GM18498 (cell line): ENCODE data around the gene AP2S1.
"Not testable (repeated sequence)": the region's sequence is repeated elsewhere in the genome, so short reads cannot be mapped to it uniquely, and the experiment has no call there.

ENCODE experiments used
- ATAC-seq: cut with Tn5 transposase; IDR thresholded peaks from one replicate; pipeline ENCODE4 v1.9.1; 2021; ENCODE audit warnings: mild to moderate bottlenecking, moderate library complexity; ENCODE audit not compliant: unreplicated experiment

The AP2S1 gene

GRCh38 chr19:46844067-46844489 is 6.6 kb downstream of the AP2S1 start:
- ATAC-seq: no peak

DNA sequence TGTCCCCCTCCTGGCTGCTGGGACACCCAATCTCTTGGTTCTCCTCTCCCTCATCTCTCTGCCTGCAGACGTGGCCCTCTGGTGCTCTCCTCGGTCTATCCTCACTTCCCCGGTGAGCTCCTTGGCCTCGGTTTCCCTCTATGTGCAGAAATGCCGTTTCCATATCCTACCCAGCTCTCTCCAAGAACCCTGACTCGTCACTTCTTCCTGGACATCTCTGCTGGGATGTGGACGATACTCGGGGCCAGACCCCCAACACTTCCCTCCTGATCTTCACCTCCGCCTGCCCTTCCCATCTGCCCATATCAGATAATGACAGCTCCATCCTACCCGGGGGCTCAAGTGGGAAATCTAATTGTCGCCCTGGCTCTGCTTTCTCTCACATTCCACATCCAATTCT is 7.9 kb downstream of the AP2S1 start:
- ATAC-seq: no peak

- no peak for ATAC-seq
Measured at GRCh38 chr19:46841458-46842083, 9.1 kb downstream of the AP2S1 start.

DNA sequence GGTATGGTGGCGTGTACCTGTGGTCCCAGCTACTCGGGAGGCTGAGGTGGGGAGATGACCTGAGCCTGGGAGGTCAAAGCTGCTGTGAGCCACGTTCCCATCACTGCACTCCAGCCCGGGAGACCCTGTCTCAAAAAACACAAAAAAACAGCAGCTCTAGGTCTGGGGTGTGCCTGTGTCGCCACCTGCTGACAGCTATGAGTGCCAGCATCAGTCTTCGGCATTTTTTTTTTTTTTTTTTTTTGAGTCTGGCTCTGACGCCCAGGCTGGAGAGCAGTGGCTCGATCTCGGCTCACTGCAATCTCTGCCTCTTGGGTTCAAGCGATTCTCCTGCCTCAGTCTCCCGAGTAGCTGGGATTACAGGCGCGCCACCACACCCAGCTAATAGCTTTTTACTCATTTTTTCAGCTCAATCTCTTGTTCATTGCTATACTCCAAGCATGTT is 10.1 kb downstream of the AP2S1 start:
- ATAC-seq: no peak

DNA sequence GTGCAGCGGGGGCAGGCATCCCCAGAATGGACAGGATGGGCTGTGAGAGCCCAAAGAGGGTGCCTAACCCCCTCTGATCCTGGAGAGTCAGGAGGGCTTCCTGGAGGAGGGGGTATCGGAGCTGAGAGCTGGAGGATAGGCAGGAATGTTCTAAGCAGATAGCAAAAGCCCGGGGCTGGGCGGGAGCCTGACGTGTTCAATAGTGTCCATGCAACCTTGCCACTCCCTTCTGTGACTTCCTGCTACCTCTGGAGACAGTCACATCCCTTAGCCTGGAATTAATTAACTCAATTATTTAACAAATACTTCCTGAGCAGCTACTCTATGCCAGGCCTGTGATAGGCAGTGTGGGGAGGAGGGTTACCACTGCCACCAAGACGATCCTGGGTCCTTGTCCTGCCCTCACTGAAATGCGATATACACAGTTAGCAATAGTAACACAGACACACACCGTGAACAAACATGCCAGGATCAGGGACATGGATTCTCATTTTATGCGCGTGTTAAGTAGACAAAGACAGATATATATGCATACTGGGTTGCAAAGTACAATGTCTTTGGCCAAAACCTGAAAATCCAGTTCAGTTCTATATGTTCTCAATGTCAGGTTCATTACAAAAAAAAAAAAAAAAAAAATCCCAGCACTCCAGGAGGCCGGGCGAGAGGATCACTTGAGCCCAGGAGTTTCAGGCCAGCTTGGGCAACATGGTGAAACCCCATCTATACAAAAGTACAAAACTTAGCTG is 10.7 kb downstream of the AP2S1 start:
- no peak for ATAC-seq

DNA sequence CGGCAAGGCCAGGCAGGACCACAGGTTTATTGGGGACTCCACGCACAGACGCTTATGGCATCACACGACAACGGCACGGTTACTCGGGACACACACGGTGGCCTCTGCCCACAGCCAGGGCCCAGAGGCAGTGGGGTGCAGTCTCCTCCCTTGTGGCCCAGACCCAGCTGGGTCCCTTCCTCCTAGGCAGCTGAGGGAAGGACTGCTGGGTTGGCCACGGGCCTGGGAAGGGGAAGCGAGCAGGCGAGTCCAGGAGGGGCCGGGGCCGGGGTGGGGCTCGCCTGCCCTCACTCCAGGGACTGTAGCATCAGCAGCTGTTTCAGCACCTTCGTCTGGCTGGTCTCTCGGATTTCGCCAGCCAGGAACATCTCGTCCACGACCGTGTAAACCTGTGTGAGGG is 12.5 kb downstream of the AP2S1 start:
- ATAC-seq: no peak

DNA sequence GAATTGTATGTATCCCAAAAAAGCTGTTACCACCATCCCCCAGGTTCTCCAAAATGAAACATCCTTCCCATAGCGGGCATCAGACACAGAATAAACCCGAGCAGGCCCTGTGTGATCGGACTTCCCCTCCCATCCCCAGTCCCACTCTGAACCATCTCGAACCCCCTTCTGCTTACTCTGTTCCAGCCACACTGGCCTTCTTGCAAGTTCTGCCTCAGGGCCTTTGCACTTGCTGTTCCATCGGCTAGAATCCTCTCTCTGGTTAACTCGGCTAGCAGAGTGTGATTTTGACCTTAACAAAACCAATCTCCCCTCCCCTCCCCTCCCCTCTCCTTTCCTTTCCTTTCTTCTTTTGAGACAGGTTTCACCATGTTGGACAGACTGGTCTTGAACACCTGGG is 15.7 kb downstream of the AP2S1 start:
- no peak for ATAC-seq

GRCh38 chr19:46834121-46834520 is 16.5 kb downstream of the AP2S1 start:
- ATAC-seq: no peak

DNA sequence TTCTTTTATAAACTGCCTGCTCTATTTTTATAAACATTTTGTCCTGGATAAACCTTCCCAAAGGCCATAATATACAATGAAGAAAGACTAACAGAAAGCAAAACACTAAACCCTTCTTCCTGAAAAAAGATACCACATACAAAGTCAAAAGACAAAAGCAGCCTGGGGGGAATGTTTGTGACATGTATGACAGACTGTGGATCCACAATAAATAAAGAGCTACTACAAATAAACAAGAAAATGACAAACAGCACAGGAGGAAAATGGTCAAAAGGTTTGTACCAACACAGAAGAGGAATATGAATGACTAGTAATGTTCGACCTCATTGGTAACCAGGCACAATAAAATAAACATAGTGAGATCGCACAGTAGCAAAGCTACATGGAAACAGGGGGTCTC is 19.8 kb downstream of the AP2S1 start:
- ATAC-seq: no peak

GRCh38 chr19:46828484-46828883 is 22.2 kb downstream of the AP2S1 start:
- ATAC-seq: no peak

- ATAC-seq: no peak
Measured at GRCh38 chr19:46825731-46826055, 25.0 kb downstream of the AP2S1 start.

- no peak for ATAC-seq
Measured at GRCh38 chr19:46824890-46825730, 25.5 kb downstream of the AP2S1 start.

DNA sequence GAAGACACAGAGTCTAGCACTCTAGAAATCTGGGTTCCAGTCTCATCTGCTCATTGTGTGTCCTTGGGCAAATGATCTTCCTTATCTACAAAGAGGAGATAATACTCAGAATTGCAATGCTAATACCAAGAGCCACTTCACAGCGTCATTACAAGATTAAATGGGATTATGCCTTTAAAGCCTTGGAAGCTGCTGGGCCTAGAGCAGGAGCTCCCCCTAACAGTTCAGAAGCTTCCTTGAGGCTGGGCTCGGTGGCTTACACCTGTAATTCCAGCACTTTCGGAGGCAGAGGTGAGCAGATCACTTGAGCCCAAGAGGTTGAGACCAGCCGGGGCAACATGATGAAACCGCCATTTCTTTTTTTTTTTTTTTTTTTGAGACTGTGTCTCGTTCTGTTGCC is 27.6 kb downstream of the AP2S1 start:
- no peak for ATAC-seq

GRCh38 chr19:46822410-46822787 is 28.2 kb downstream of the AP2S1 start:
- ATAC-seq: not testable (repeated sequence)

- no peak for ATAC-seq
Measured at GRCh38 chr19:46821512-46822409, 28.9 kb downstream of the AP2S1 start.

DNA sequence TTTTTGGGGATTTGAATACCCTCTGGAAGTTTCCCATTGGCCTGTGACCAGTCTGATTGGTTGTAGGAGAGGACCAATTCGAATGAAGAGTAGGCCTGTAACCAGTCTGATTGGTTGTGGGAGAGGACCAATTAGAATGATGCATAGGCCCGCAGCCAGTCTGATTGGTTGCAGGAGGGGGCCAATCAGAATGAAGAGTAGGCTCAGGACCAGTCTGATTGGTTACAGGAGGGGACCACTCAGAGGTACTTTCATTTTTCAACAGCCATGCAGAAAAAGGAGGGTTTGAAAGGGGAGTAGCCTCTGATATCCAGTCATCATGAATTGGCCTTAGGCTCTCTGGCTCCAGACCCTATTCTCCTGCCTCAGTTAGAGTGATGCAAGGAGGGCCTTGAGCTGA is 31.8 kb downstream of the AP2S1 start:
- ATAC-seq: no peak

GRCh38 chr19:46815833-46816627 is 34.6 kb downstream of the AP2S1 start:
- no peak for ATAC-seq

GRCh38 chr19:46813839-46814358 is 36.7 kb downstream of the AP2S1 start:
- no peak for ATAC-seq

DNA sequence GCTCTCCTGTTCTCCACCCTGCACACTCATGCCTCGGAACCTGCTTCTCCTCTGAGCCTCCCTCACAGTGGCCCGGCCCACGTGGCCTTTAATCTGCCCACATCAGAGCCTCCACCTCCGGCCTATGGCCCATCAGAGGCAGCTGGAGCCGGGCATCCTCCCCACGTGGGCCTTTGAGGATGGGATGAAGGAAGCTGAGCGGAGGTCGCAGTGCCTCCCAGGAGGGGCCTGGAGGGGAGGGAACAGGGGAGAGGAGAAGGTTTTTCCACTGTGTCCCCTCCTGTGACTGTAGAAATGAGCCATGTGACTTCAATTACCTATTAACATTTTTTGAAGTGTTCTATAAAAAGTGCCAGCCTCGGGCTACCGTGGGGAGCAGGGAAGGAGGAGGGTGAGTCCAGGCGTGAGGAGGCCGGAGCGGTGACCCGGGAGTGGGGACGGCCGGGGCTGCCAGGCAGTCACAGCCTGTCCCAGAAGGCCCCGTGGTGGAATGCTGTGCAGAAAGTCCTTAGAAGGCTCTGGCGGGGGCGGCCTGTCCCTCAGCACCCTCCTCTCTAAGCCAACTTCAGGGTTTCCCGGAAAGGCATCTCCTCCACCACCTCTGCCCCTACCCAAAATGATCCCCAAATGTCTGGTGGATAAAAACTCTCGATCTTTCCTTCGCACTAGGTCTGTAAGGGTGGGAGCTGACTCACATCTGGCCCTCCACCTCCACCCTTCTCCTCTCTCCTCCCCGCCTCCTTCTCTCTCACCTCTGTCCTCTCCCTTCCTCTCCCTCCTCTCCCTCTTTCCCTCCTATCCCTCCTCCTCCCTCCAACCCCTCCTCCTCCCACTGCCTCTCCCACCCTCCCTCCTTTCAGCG is 37.4 kb downstream of the AP2S1 start:
- no peak for ATAC-seq
